ENCODE measurements around the gene KAT7. TPM values are rescaled to one million over a fixed set of nuclear protein-coding genes. Genes with fewer than 3 reads are reported as not detected.

The KAT7 gene
- total and polyA plus RNA-seq, 2 of the 8 experiments (the other 6 are each of a cell fraction or from before 2014, with no cell fraction given): 90.9 to 139 TPM

DNA sequence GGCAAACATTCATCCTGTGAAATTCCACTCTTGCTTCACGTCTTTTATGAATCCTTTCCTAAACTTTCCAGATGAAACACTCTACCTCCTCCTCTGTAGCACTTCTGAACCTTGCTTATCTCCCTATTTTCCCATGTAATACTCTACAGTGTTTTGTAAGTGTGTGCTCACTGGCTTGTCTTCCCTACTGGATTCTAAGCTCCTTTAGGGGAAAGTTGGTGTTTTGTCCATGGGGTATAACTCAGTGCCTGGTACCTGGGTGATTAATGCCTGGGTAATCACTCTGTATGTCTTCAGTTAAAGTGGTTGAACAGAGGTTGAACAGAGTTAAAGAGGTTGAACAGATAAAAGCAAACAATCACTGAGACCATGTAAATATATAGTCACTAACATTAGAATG, 3.8 kb upstream of the KAT7 start (continued):
- TF ChIP-seq HDAC2 (IDR thresholded peaks at IDR 0.05; ENCODE audit: borderline replicate concordance in 1 of 2, low read depth in 2 of 2, low read length in 2 of 2): no peak
- TF ChIP-seq BACH1 (IDR thresholded peaks at IDR 0.05; ENCODE audit: low read length): no peak
- TF ChIP-seq SP2 (IDR thresholded peaks at IDR 0.05; ENCODE audit: low read length): no peak
- no peak for TF ChIP-seq PHF8 (conservative IDR thresholded peaks at IDR 0.05; ENCODE audit: low read depth, low read length)
- TF ChIP-seq, protein P1, sequence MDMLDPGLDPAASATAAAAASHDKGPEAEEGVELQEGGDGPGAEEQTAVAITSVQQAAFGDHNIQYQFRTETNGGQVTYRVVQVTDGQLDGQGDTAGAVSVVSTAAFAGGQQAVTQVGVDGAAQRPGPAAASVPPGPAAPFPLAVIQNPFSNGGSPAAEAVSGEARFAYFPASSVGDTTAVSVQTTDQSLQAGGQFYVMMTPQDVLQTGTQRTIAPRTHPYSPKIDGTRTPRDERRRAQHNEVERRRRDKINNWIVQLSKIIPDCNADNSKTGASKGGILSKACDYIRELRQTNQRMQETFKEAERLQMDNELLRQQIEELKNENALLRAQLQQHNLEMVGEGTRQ (IDR thresholded peaks at IDR 0.05; ENCODE audit: low read length): no peak

All from H1 (cell line).